GM18951 (cell line): ENCODE results near the gene CD40.

Experiments used
- POLR2A ChIP-seq: IDR thresholded peaks from 4 replicates; pipeline ENCODE4 v1.6.1; 2011; ENCODE audit warnings: mild to moderate bottlenecking; ENCODE audit not compliant: insufficient read length, insufficient read depth; ENCODE audit errors: extremely low read depth
- in situ Hi-C: fragments of 300-500 bp; cut with MboI; formaldehyde crosslinking; loops from one replicate; pipeline ENCODE4 v1.12.0; 2022; ENCODE audit warnings: low sequenced_read_pairs, mixed read lengths, inconsistent platforms; ENCODE audit not compliant: unreplicated experiment

The CD40 gene

GRCh38 chr20:46137816-46138215 is 19.7 kb downstream of the CD40 start:
- TF ChIP-seq POLR2A: no peak
- in situ Hi-C loops: no loop called here

- in situ Hi-C loops: no loop called here
- TF ChIP-seq POLR2A: no peak
These were observed 21.3 kb downstream of the CD40 start for GRCh38 chr20:46139266-46139889.

GRCh38 chr20:46139908-46140482 is 21.9 kb downstream of the CD40 start:
- in situ Hi-C loops: no loop called here
- no peak for TF ChIP-seq POLR2A

DNA sequence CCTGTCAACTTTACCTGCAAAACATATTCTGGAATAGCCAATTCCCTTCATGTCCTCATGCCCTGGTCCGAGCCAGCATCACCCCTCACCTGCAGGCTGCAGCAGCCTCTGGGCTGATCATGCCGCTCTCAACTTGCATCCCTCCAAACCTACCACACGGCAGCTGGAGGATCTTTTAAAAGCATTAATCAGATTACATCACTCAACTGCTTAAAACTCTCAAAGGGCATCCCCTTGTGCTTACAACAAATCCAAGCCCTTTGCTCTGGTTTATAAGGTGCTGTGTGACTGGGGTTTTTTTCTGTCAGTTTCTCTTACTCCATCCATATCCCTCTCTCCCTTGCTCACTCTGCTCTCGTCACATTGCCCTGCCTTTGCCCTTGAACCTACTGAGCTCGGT is 24.0 kb downstream of the CD40 start:
- TF ChIP-seq POLR2A: no peak
- in situ Hi-C loops: no loop called here

GRCh38 chr20:46144432-46145025 is 26.4 kb downstream of the CD40 start:
- in situ Hi-C loops: no loop called here
- TF ChIP-seq POLR2A: no peak

GRCh38 chr20:46145713-46146112 is 27.6 kb downstream of the CD40 start:
- TF ChIP-seq POLR2A: no peak
- in situ Hi-C loops: no loop called here

DNA sequence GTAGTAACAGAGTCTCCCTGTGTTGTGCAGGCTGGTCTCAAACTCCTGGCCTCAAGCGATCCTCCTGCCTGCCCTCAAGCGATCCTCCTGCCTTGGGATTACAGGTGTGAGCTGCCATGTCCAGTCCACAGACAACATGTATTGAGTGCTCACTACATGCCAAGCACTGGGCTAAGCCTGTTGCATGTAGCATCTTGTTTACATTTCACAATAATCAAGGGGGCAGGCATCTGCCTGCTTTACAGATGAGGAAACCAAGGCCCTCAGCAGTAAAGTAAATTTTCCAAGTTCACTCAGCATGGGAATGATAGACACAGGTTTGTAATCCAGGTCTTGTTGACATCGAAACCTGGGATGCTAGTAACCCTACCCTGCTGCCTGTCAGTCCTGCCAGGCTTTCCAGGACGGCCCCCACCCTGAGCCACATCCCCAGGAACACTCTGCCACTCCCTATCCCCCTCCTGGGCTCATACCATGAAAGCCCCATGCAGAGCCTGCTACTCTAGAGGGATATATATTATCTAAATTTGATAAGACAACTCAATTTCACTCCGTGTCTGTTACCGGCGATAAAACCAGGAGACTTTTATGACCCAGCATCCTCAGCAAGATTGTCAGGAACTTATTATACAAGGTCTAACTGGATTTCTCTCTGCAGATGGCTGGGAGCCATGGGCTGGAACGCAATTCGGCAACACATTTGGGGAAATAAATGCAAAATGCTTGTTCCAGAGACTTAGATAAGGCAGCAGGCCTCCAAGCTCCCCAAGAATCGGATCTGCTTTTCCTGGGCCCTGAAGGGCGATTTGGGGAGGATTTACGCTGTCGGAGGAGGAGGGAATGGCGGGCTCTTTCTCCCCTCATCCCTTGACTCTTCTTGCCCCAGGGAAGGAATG is 30.4 kb downstream of the CD40 start:
- in situ Hi-C loops: no loop called here
- no peak for TF ChIP-seq POLR2A

DNA sequence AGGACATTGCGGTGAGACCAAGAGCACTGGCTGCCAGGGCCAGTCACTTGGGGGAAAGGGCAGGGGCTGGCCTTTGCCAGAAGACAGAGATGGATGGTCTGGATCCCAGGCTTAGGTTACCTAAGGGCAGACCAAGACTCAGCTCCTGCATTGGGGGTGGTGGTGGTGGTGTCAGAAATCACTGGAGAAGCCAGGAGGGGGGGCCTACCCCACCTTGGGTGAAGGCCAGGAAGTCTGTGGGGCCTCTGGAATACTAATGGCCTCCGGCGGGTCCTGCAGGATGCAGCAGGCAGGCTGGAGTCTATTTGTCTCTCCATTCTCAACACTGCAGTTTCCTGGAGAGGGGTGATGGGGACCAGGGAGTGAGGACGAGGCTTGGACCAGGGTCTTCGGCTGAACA is 32.8 kb downstream of the CD40 start:
- in situ Hi-C loops: no loop called here
- no peak for TF ChIP-seq POLR2A

DNA sequence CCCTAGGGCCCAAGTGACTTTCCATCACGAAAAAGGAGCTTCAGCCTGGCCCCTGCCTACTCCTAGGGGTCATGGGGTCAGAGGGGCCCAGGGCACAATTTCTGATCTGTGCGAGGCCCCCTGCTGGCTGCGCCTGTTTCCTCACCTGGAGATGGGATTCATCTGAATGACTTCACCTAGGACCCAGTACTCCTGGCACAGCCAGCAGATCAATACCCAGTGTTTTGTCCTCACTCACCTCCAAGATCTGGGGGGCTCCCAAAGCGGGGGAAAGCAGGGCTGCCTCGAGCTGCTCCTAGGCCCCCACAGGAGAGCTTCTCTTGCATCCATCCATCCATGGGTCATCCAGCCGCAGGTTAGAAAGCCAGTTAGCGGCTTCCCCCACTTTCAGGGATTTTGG is 33.8 kb downstream of the CD40 start:
- in situ Hi-C loops: no loop called here
- no peak for TF ChIP-seq POLR2A

DNA sequence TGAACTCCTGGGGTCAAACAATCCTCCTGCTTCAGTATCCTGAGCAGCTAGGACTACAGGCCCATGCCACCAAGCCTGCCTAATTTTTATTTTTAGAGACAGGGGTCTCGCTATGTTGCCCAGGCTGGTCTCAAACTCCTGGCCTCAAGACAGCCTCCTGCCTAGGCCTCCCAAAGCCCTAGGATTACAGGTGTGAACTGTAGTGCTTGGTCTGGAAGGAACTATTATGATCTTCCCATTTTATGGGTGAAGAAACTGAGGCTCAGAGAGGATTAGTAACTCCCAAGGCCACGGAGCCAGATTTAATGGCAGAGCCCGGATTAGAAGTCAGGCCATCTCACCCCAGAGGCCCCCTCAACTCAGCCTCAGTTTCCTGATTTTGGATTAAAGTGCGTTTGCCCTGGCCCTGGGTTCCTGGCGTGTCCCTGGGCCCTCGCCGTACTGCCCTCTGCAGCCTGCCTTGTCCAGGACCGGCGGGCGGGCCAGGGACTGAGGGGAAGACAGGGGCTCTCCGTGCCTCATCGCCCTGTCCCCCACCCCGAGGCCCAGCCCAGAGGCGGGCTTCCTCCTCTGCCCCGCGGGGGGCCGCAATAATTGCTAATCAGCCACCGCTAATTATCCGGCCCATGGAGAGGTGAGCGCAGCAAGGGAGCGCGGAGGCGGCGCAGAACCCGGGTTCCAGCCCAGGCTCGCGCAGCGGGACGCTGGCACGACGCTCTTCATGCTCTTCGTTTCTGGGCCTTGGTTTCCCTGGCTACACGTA is 34.9 kb downstream of the CD40 start:
- in situ Hi-C loops: no loop called here

GRCh38 chr20:46154305-46154704 is 36.2 kb downstream of the CD40 start:
- in situ Hi-C loops: no loop called here
- no peak for TF ChIP-seq POLR2A

More for the DNA sequence above, 34.9 kb downstream of the CD40 start:
- no peak for TF ChIP-seq POLR2A

DNA sequence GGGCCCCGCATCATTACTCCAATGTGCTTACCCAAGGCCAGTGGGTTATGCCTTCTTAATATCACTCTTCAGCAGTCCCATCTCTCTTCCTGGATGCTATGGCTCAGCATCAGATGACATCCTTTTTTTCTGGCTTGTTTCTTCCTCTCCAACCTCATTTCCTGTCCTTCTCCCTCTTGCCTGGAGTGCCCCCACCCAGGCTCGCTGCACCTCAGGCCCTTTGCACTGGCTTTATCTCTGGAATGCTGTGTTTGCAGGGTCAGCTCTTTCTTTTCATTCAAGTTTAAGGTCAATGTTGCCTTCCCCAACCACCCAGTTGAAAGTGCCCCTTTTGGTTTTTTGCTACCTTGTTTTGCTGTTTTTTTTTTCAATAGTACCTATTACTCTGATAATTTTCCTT is 36.7 kb downstream of the CD40 start:
- in situ Hi-C loops: no loop called here
- no peak for TF ChIP-seq POLR2A

DNA sequence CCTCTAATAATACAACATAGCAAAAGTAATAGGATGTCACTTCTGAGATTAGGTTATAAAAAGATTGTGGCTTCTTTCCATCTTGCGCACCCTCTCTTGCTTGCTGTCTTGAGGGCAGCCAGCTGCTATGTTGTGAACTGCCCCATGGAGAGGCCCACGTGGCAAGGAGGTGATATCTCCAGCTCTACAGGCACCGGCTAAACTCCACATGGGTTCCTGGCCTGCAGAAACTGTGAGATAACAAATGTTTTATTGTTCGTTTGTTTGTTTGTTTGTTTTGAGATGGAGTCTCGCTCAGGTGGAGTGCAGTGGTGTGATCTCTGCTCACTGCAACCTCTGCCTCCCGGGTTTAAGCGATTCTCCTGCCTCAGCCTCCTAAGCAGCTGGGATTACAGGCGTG is 38.0 kb downstream of the CD40 start:
- no peak for TF ChIP-seq POLR2A
- in situ Hi-C loops: no loop called here
